Measurements from ENCODE around the gene SCYL2. TPM values are rescaled to one million over a fixed set of nuclear protein-coding genes. Genes with fewer than 3 reads are reported as not detected.
"Not testable (repeated sequence)": the region's sequence is repeated elsewhere in the genome, so short reads cannot be mapped to it uniquely, and the experiment has no call there.

Gene SCYL2
- total and polyA plus RNA-seq, 2 donors (not counting 1 experiment from before 2014, with no cell fraction given) = 43.0 to 47.9 TPM

GRCh38 chr12:100290016-100290415, 23.0 kb downstream of the SCYL2 start:
- Histone ChIP-seq H3K4me2 (ENCODE audit: extremely low read depth, insufficient read depth, low read length) (no peak overlapping the region), H3K36me3 (ENCODE audit: control insufficient read depth, insufficient read depth, low read length) (no peaks in the 10 kb centered on the region), H3K27me3 (ENCODE audit: control insufficient read depth, insufficient read depth, low read length) (no peaks in the 10 kb centered on the region), H3K4me3 (replicated peaks in 1 of 4; ENCODE audit: control extremely low read depth in 1 of 4, insufficient read depth in 1 of 4, low read depth in 3 of 4, low read length in 4 of 4) (no peak overlapping the region), H3K9ac (ENCODE audit: insufficient read depth, low read length) (no peak overlapping the region), H3K27ac (ENCODE audit: insufficient read depth, low read length) (no peak overlapping the region), H3K79me2 (ENCODE audit: control insufficient read depth, insufficient read depth, low read length) (no peaks in the 10 kb centered on the region), H4K20me1 (ENCODE audit: control insufficient read depth, extremely low read depth, insufficient read depth, low read length) (no peaks in the 10 kb centered on the region), H2AFZ (ENCODE audit: low read length) (no peak overlapping the region), H3K4me1 (ENCODE audit: control insufficient read depth, extremely low read depth, insufficient read depth, low read length) (no peaks in the 10 kb centered on the region), H3K9me3 (ENCODE audit: control insufficient read depth, insufficient read depth, low read depth, low read length) (no peaks in the 10 kb centered on the region)
- TF ChIP-seq CTCF (conservative IDR thresholded peaks at IDR 0.05 in 1 of 2, IDR thresholded peaks at IDR 0.05 in 1 of 2; ENCODE audit: low read depth in 1 of 2, low read length in 2 of 2) (no peak), EZH2 (IDR thresholded peaks at IDR 0.05; ENCODE audit: low read length, missing control alignments) (no peak)
- no peak for DNase-seq (ENCODE audit: low read depth in 2 of 2)

- Histone ChIP-seq H3K4me3 (replicated peaks in 1 of 4; ENCODE audit: control extremely low read depth in 1 of 4, insufficient read depth in 1 of 4, low read depth in 3 of 4, low read length in 4 of 4) (no peak overlapping the region), H3K4me2 (ENCODE audit: extremely low read depth, insufficient read depth, low read length) (no peak overlapping the region), H3K4me1 (ENCODE audit: control insufficient read depth, extremely low read depth, insufficient read depth, low read length) (no peaks in the 10 kb centered on the region), H3K9me3 (ENCODE audit: control insufficient read depth, insufficient read depth, low read depth, low read length) (no peaks in the 10 kb centered on the region), H3K27me3 (ENCODE audit: control insufficient read depth, insufficient read depth, low read length) (no peaks in the 10 kb centered on the region), H4K20me1 (ENCODE audit: control insufficient read depth, extremely low read depth, insufficient read depth, low read length) (no peaks in the 10 kb centered on the region), H3K9ac (ENCODE audit: insufficient read depth, low read length) (no peak overlapping the region), H2AFZ (ENCODE audit: low read length) (no peak overlapping the region), H3K36me3 (ENCODE audit: control insufficient read depth, insufficient read depth, low read length) (no peaks in the 10 kb centered on the region), H3K79me2 (ENCODE audit: control insufficient read depth, insufficient read depth, low read length) (no peaks in the 10 kb centered on the region), H3K27ac (ENCODE audit: insufficient read depth, low read length) (no peak overlapping the region)
- DNase-seq (ENCODE audit: low read depth in 2 of 2) = no peak
- TF ChIP-seq CTCF (conservative IDR thresholded peaks at IDR 0.05 in 1 of 2, IDR thresholded peaks at IDR 0.05 in 1 of 2; ENCODE audit: low read depth in 1 of 2, low read length in 2 of 2) (no peak), EZH2 (IDR thresholded peaks at IDR 0.05; ENCODE audit: low read length, missing control alignments) (no peak)
These were observed 26.0 kb downstream of the SCYL2 start for GRCh38 chr12:100293017-100293416.

GRCh38 chr12:100294366-100294765, 27.4 kb downstream of the SCYL2 start:
- not testable (repeated sequence) for H3K27me3 ChIP-seq (ENCODE audit: control insufficient read depth, insufficient read depth, low read length); H3K9me3 ChIP-seq (ENCODE audit: control insufficient read depth, insufficient read depth, low read depth, low read length); H3K36me3 ChIP-seq (ENCODE audit: control insufficient read depth, insufficient read depth, low read length); H3K9ac ChIP-seq (ENCODE audit: insufficient read depth, low read length); H4K20me1 ChIP-seq (ENCODE audit: control insufficient read depth, extremely low read depth, insufficient read depth, low read length); H3K4me1 ChIP-seq (ENCODE audit: control insufficient read depth, extremely low read depth, insufficient read depth, low read length); H3K4me3 ChIP-seq (replicated peaks in 1 of 4; ENCODE audit: control extremely low read depth in 1 of 4, insufficient read depth in 1 of 4, low read depth in 3 of 4, low read length in 4 of 4); H3K4me2 ChIP-seq (ENCODE audit: extremely low read depth, insufficient read depth, low read length); H3K27ac ChIP-seq (ENCODE audit: insufficient read depth, low read length); H3K79me2 ChIP-seq (ENCODE audit: control insufficient read depth, insufficient read depth, low read length); DNase-seq (ENCODE audit: low read depth in 2 of 2); H2AFZ ChIP-seq (ENCODE audit: low read length)
